Measurements from ENCODE around the gene CNTNAP2. TPM values are rescaled to one million over a fixed set of nuclear protein-coding genes. Genes with fewer than 3 reads are reported as not detected.

Gene CNTNAP2
- total and polyA plus RNA-seq, 7 donors = 0.60 to 2.4 (median 1.7) TPM

DNA sequence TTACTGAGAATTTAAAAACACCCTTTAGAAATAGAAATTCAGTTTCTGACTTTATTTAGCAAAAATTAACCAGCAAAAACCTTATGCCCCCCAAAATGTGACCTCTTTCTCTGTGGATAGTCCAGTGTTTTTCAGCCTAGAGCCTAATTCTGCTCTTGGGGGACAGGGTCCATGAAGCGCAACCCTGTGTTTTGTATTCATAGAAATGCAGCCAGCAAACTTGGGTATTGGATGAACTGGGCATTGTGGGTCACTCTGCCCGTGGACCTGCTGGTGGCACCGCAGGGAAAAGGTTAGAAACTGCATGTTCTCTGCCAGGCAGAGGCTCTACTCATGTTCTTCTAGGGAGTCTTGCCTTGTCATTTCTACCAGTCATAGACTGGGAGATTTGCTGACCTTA, 1686.5 kb downstream of the CNTNAP2 start:
- TF ChIP-seq EP300 (IDR thresholded peaks at IDR 0.05) (no peak), POLR2A (IDR thresholded peaks at IDR 0.05) (no peak), CTCF (IDR thresholded peaks at IDR 0.05) (no peak), POLR2AphosphoS5 (IDR thresholded peaks at IDR 0.05) (no peak)
- Histone ChIP-seq H3K4me1 (no peaks in the 10 kb centered on the region), H3K4me3 (no peak overlapping the region), H3K27ac (no peak overlapping the region), H3K27me3 (no peaks in the 10 kb centered on the region), H3K9me3 (no peaks in the 10 kb centered on the region), H3K36me3 (no peaks in the 10 kb centered on the region)
- DNase-seq = no peak
- 83 to 89% methylated on average over 3 of the region's 3 CpGs for WGBS, 2 donors
- intact Hi-C loops (cut with DNase I) = no loop called here

GRCh38 chr7:147803606-147804005, 1687.0 kb downstream of the CNTNAP2 start:
- Histone ChIP-seq H3K4me3 (no peak overlapping the region), H3K27ac (no peak overlapping the region), H3K27me3 (no peaks in the 10 kb centered on the region), H3K9me3 (no peaks in the 10 kb centered on the region), H3K4me1 (no peaks in the 10 kb centered on the region), H3K36me3 (no peaks in the 10 kb centered on the region)
- intact Hi-C loops (cut with DNase I) = no loop called here
- 31 to 51% methylated on average over 4 of the region's 4 CpGs for WGBS, 2 donors
- DNase-seq = no peak
- TF ChIP-seq CTCF (IDR thresholded peaks at IDR 0.05) (no peak), POLR2AphosphoS5 (IDR thresholded peaks at IDR 0.05) (no peak), EP300 (IDR thresholded peaks at IDR 0.05) (no peak), POLR2A (IDR thresholded peaks at IDR 0.05) (no peak)

DNA sequence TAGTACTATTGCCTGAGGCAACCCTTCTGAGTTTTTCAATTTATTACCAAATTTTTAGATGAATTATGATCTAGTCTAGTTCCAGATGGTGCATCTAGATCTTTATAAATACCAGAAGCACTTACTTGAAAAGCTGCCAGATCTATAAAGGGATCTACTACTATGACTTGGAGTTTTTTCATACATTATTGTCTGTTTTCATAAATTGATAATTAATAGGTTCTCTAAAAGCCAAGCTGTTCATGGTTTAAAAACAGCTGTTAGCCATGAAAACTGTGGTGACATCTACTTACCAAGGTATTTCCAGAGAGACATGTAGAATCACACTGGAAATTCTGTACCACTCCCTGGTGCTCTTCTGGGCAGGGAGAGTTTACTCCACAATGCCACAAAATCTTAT, 1687.4 kb downstream of the CNTNAP2 start:
- TF ChIP-seq EP300 (IDR thresholded peaks at IDR 0.05) (no peak), CTCF (IDR thresholded peaks at IDR 0.05) (no peak), POLR2A (IDR thresholded peaks at IDR 0.05) (no peak), POLR2AphosphoS5 (IDR thresholded peaks at IDR 0.05) (no peak)
- Histone ChIP-seq H3K27me3 (no peaks in the 10 kb centered on the region), H3K36me3 (no peaks in the 10 kb centered on the region), H3K9me3 (no peaks in the 10 kb centered on the region), H3K27ac (no peak overlapping the region), H3K4me3 (no peak overlapping the region), H3K4me1 (no peaks in the 10 kb centered on the region)
- DNase-seq = no peak
- intact Hi-C loops (cut with DNase I) = no loop called here

GRCh38 chr7:147805996-147806576, 1689.5 kb downstream of the CNTNAP2 start:
- H3K27ac ChIP-seq = no peak overlapping the region
- H3K27me3 ChIP-seq = no peaks in the 10 kb centered on the region
- H3K36me3 ChIP-seq = no peaks in the 10 kb centered on the region
- peaks cover 0 to 14% (median 2%) of the 10 kb centered on the region in 4 donors for H3K4me1 ChIP-seq
- H3K4me3 ChIP-seq = no peak overlapping the region
- DNase-seq = no peak
- no peaks in the 10 kb centered on the region for H3K9me3 ChIP-seq
- TF ChIP-seq POLR2AphosphoS5 (IDR thresholded peaks at IDR 0.05) (no peak), CTCF (IDR thresholded peaks at IDR 0.05) (no peak), EP300 (IDR thresholded peaks at IDR 0.05) (no peak), POLR2A (IDR thresholded peaks at IDR 0.05) (no peak)
- intact Hi-C loops (cut with DNase I) = no loop called here

GRCh38 chr7:147809786-147810185, 1693.2 kb downstream of the CNTNAP2 start:
- Histone ChIP-seq H3K36me3 (no peaks in the 10 kb centered on the region), H3K27ac (no peak overlapping the region), H3K9me3 (no peaks in the 10 kb centered on the region), H3K27me3 (no peaks in the 10 kb centered on the region), H3K4me1 (peaks cover 0 to 29% (median 2%) of the 10 kb centered on the region in 4 donors), H3K4me3 (no peak overlapping the region)
- TF ChIP-seq POLR2AphosphoS5 (IDR thresholded peaks at IDR 0.05) (no peak), EP300 (IDR thresholded peaks at IDR 0.05) (no peak), POLR2A (IDR thresholded peaks at IDR 0.05) (no peak), CTCF (IDR thresholded peaks at IDR 0.05) (no peak)
- WGBS, 2 donors = 58 to 68% methylated on average over 3 of the region's 3 CpGs
- intact Hi-C loops (cut with DNase I) = no loop called here
- no peak for DNase-seq
